Keratinocyte (primary cell): Measurements from ENCODE around the gene PDE11A. TPM values are rescaled to one million over a fixed set of nuclear protein-coding genes. Genes with fewer than 3 reads are reported as not detected.

Source experiments
- DNase-seq: peaks from one replicate; pipeline ENCODE4 v3.0.0-alpha.2; 2011; ENCODE audit warnings: low read depth, missing footprints, low spot score
- FAIRE-seq: peaks from 2 replicates; lab custom pipeline; 2011; peaks lifted over from hg19 to GRCh38; lab: Jason Lieb, UNC
- H2AFZ ChIP-seq: 2 replicates; pipeline ENCODE4 v1.6.0; 2012; ENCODE audit warnings: low read length, control low read depth, inconsistent platforms; ENCODE audit not compliant: control insufficient read depth
- H3K27ac ChIP-seq: 2 replicates; pipeline ENCODE4 v1.5.1; 2011; ENCODE audit warnings: low read length; ENCODE audit not compliant: control insufficient read depth, insufficient read depth
- H3K27me3 ChIP-seq: 3 replicates; pipeline ENCODE4 v1.6.0; 2011; ENCODE audit warnings: low read length; ENCODE audit not compliant: control insufficient read depth, insufficient read depth; ENCODE audit errors: extremely low read depth
- H3K36me3 ChIP-seq, 2 experiments: 2 replicates in 1 of 2; 3 replicates in 1 of 2; pipeline ENCODE4 v1.5.1; 2011; ENCODE audit warnings: low read length in 2 of 2, mild to moderate bottlenecking in 1 of 2; ENCODE audit not compliant: control insufficient read depth in 2 of 2, insufficient read depth in 2 of 2; ENCODE audit errors: extremely low read depth in 1 of 2
- H3K4me1 ChIP-seq: 3 replicates; pipeline ENCODE4 v1.5.1; 2011; ENCODE audit warnings: low read length; ENCODE audit not compliant: control insufficient read depth, insufficient read depth; ENCODE audit errors: extremely low read depth
- H3K4me2 ChIP-seq: 3 replicates; pipeline ENCODE4 v1.6.0; 2011; ENCODE audit warnings: low read depth, low read length; ENCODE audit not compliant: control insufficient read depth, insufficient read depth; ENCODE audit errors: extremely low read depth
- H3K4me3 ChIP-seq, 3 experiments: fragments of 200-600 bp in 1 of 3; sonication (generic) in 1 of 3; 2 replicates in 2 of 3; 3 replicates in 1 of 3; pipeline ENCODE4 v1.5.1; 2011 to 2016; ENCODE audit warnings: low read length in 3 of 3, mild to moderate bottlenecking in 3 of 3, control low read depth in 2 of 3, inconsistent platforms in 1 of 3, low read depth in 1 of 3, mixed read lengths in 1 of 3, mixed run types in 1 of 3, moderate library complexity in 1 of 3; ENCODE audit not compliant: control insufficient read depth in 2 of 3, insufficient read depth in 2 of 3; ENCODE audit errors: extremely low read depth in 1 of 3
- H3K79me2 ChIP-seq: 2 replicates; pipeline ENCODE4 v1.6.0; 2012; ENCODE audit warnings: low read length; ENCODE audit not compliant: control insufficient read depth, insufficient read depth
- H3K9ac ChIP-seq: 3 replicates; pipeline ENCODE4 v1.6.0; 2011; ENCODE audit warnings: low read length; ENCODE audit not compliant: control insufficient read depth, insufficient read depth; ENCODE audit errors: extremely low read depth
- H3K9me1 ChIP-seq: 3 replicates; pipeline ENCODE4 v1.6.0; 2011; ENCODE audit warnings: low read length; ENCODE audit not compliant: control insufficient read depth, insufficient read depth; ENCODE audit errors: extremely low read depth
- H3K9me3 ChIP-seq: 2 replicates; pipeline ENCODE4 v1.5.1; 2012; ENCODE audit warnings: low read depth, low read length; ENCODE audit not compliant: control insufficient read depth
- H4K20me1 ChIP-seq: 3 replicates; pipeline ENCODE4 v1.6.0; 2011; ENCODE audit warnings: low read length; ENCODE audit not compliant: control insufficient read depth, insufficient read depth; ENCODE audit errors: extremely low read depth
- CTCF ChIP-seq, 3 experiments: IDR thresholded peaks in 1 of 3; conservative IDR thresholded peaks in 1 of 3; optimal IDR thresholded peaks in 1 of 3; 2 replicates in 2 of 3; 3 replicates in 1 of 3; pipeline versions ENCODE3 to v1.5.1; 2011; ENCODE audit warnings: low read length in 3 of 3, mild to moderate bottlenecking in 3 of 3, moderate library complexity in 2 of 3, control low read depth in 1 of 3, inconsistent platforms in 1 of 3; ENCODE audit not compliant: insufficient read depth in 2 of 3; ENCODE audit errors: extremely low read depth in 1 of 3
- EZH2 ChIP-seq: IDR thresholded peaks from one replicate; pipeline ENCODE4 v1.6.1; 2012; ENCODE audit warnings: inconsistent platforms, mild to moderate bottlenecking, low read length, moderate library complexity
- dilution Hi-C: fragments of 300-500 bp; cut with MboI; formaldehyde crosslinking; loops from one replicate; pipeline ENCODE4 v1.7.0; 2020; ENCODE audit warnings: low sequenced_read_pairs; ENCODE audit not compliant: extremely low pct_ligation_motif_present
- polyA plus RNA-seq, 5 experiments: library from polyadenylated mRNA; depleted of rRNA in 3 of 5; stranded (reverse) in 3 of 5; stranded (forward) in 1 of 5; unstranded in 1 of 5; fragments of >200 nt; gene quantifications; 1 replicate in 1 of 5; 2 replicates in 3 of 5; 3 replicates in 1 of 5; pipeline versions ENCODE4 v1.2.1 to v1.2.3, GENCODE V29; 2011 to 2012; ENCODE audit warnings: missing spikeins in 2 of 5, low read depth in 1 of 5, low replicate concordance in 1 of 5

The PDE11A gene
- polyA plus RNA-seq, 1 donor (not counting 4 experiments of a cell fraction or from before 2014, with no cell fraction given): 0.01 TPM

- FAIRE-seq (no peak), DNase-seq (no peak)
- Histone ChIP-seq H3K4me3 (no peak overlapping the region), H3K4me2 (no peak overlapping the region), H3K36me3 (no peaks in the 10 kb centered on the region), H2AFZ (no peak overlapping the region), H4K20me1 (peaks cover 2% of the 10 kb centered on the region), H3K9me3 (no peaks in the 10 kb centered on the region), H3K79me2 (no peaks in the 10 kb centered on the region), H3K9ac (no peak overlapping the region), H3K4me1 (no peaks in the 10 kb centered on the region), H3K27ac (no peak overlapping the region), H3K9me1 (no peaks in the 10 kb centered on the region), H3K27me3 (no peaks in the 10 kb centered on the region)
- TF ChIP-seq CTCF (optimal IDR thresholded peaks at IDR 0.05 in 1 of 3, IDR thresholded peaks at IDR 0.05 in 1 of 3, conservative IDR thresholded peaks at IDR 0.05 in 1 of 3; ENCODE audit: extremely low read depth in 1 of 3, insufficient read depth in 2 of 3, low read length in 3 of 3) (no peak), EZH2 (no peak)
- dilution Hi-C loops: no loop called here
Observed at GRCh38 chr2:177828557-177828956, 244.0 kb downstream of the PDE11A start.

- H3K27me3 ChIP-seq: no peaks in the 10 kb centered on the region
- H3K27ac ChIP-seq: no peak overlapping the region
- DNase-seq (no peak), FAIRE-seq (no peak)
- H3K9me3 ChIP-seq: no peaks in the 10 kb centered on the region
- H3K79me2 ChIP-seq: no peaks in the 10 kb centered on the region
- peaks cover 2% of the 10 kb centered on the region for H4K20me1 ChIP-seq
- dilution Hi-C loops: no loop called here
- H3K4me1 ChIP-seq: no peaks in the 10 kb centered on the region
- no peak overlapping the region for H3K9ac ChIP-seq
- no peak overlapping the region for H2AFZ ChIP-seq
- TF ChIP-seq EZH2: no peak
- TF ChIP-seq CTCF (optimal IDR thresholded peaks at IDR 0.05 in 1 of 3, IDR thresholded peaks at IDR 0.05 in 1 of 3, conservative IDR thresholded peaks at IDR 0.05 in 1 of 3; ENCODE audit: extremely low read depth in 1 of 3, insufficient read depth in 2 of 3, low read length in 3 of 3): no peak
- H3K9me1 ChIP-seq: no peaks in the 10 kb centered on the region
- H3K4me2 ChIP-seq: no peak overlapping the region
- H3K36me3 ChIP-seq: no peaks in the 10 kb centered on the region
- H3K4me3 ChIP-seq: no peak overlapping the region
Observed at GRCh38 chr2:177826897-177827296, 245.7 kb downstream of the PDE11A start.
